ENCODE data around the gene JPT1.

JPT1 gene

DNA sequence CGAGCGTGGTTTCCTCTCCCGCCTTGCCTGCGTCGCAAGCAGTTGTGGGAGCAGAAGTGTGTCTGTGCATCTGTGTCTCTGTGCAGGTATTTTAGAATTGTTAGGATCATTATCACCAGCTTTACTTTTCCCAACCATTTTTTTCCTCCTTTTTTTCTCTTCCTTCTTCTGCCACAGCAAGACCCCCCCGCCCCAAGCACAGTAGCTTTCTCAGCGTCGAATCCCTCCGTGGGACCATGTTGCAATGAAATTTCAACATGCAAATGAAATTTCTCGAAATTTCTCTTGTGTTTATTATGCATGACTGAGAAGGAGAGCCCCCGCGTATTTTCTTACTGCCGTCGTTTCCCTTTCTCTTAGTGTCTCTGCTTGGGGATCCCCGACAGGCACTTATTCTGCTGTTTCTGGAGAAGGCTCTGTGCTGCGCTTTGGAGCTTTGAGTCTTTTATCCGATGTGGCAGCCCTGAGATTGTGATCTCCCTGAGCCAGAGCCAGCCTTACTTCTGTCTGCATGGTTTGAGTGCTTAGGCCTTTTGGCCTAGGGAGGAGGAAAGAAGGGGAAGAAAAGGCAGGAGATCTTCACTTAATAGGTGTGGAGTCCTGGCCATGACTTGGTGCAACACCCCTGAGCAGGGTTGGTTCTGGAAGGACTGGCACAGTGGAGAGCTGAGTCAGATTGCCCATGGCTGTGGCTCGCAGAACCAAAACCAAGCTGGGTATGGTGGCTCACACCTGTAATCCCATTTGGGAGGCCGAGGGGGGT is 39.6 kb downstream of the JPT1 start:
- no CpG with 5 or more reads among the region's 19 CpGs for WGBS (ENCODE audit: insufficient coverage, insufficient read length)
- no peak overlapping the region for H3K4me3 ChIP-seq (ENCODE audit: low read length)

GRCh38 chr17:75113798-75114551 is 40.3 kb downstream of the JPT1 start:
- WGBS (ENCODE audit: insufficient coverage, insufficient read length): no CpG with 5 or more reads among the region's 22 CpGs

More for the DNA sequence above, 39.6 kb downstream of the JPT1 start:
- no peaks in the 10 kb centered on the region for H3K36me3 ChIP-seq (ENCODE audit: control insufficient read depth, insufficient read depth, low read length)
- no peaks in the 10 kb centered on the region for H3K9me3 ChIP-seq (ENCODE audit: control insufficient read depth, insufficient read depth, low read length)
- no peaks in the 10 kb centered on the region for H3K4me1 ChIP-seq (ENCODE audit: control insufficient read depth, insufficient read depth, low read length)
- H3K27me3 ChIP-seq (ENCODE audit: control insufficient read depth, insufficient read depth, low read length): no peaks in the 10 kb centered on the region
- no peak overlapping the region for H3K27ac ChIP-seq (ENCODE audit: low read length)
- DNase-seq (ENCODE audit: low read depth, low spot score): no peak

DNA sequence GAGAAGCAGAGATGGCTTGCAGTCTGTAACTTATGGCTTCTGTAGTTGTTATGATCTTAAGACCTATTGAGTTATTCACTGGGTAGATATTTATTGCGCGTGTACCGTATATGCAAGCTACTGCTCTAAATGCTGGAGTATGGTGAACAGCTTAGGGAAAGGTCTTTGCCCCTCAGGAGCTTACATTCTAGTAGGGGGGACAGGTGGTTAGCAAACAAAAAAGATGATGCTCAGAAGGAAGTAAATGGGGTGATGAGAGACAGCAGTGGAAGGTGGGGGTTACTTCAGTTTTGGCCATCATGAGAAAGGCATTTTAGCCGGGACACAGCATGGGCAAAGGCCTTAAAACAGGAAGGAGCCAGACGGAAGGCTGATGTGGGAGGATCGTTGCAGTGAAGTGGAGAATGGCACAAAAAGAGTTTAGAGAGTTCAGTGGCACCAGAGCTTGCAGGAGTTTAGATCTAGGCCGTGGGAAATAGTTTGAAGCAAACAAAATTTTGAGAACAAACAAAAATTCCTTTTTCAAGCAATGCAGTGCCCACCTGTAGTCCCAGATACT is 42.5 kb downstream of the JPT1 start:
- H3K9me3 ChIP-seq (ENCODE audit: control insufficient read depth, insufficient read depth, low read length): no peaks in the 10 kb centered on the region
- no peaks in the 10 kb centered on the region for H3K4me1 ChIP-seq (ENCODE audit: control insufficient read depth, insufficient read depth, low read length)
- no CpG with 5 or more reads among the region's 7 CpGs for WGBS (ENCODE audit: insufficient coverage, insufficient read length)
- no peaks in the 10 kb centered on the region for H3K36me3 ChIP-seq (ENCODE audit: control insufficient read depth, insufficient read depth, low read length)
- no peak overlapping the region for H3K27ac ChIP-seq (ENCODE audit: low read length)
- H3K27me3 ChIP-seq (ENCODE audit: control insufficient read depth, insufficient read depth, low read length): no peaks in the 10 kb centered on the region
- no peak for DNase-seq (ENCODE audit: low read depth, low spot score)
- H3K4me3 ChIP-seq (ENCODE audit: low read length): no peak overlapping the region

More at GRCh38 chr17:75113798-75114551, 40.3 kb downstream of the JPT1 start:
- Histone ChIP-seq H3K27ac (ENCODE audit: low read length) (no peak overlapping the region), H3K36me3 (ENCODE audit: control insufficient read depth, insufficient read depth, low read length) (no peaks in the 10 kb centered on the region), H3K4me1 (ENCODE audit: control insufficient read depth, insufficient read depth, low read length) (no peaks in the 10 kb centered on the region), H3K9me3 (ENCODE audit: control insufficient read depth, insufficient read depth, low read length) (no peaks in the 10 kb centered on the region), H3K4me3 (ENCODE audit: low read length) (no peak overlapping the region), H3K27me3 (ENCODE audit: control insufficient read depth, insufficient read depth, low read length) (no peaks in the 10 kb centered on the region)
- DNase-seq (ENCODE audit: low read depth, low spot score): peak; percentile 90

GRCh38 chr17:75110234-75110937 is 43.9 kb downstream of the JPT1 start:
- H3K9me3 ChIP-seq (ENCODE audit: control insufficient read depth, insufficient read depth, low read length): no peaks in the 10 kb centered on the region
- WGBS (ENCODE audit: insufficient coverage, insufficient read length): no CpG with 5 or more reads among the region's 40 CpGs
- peak overlapping the region; percentile 72 for H3K4me3 ChIP-seq (ENCODE audit: low read length)
- no peaks in the 10 kb centered on the region for H3K27me3 ChIP-seq (ENCODE audit: control insufficient read depth, insufficient read depth, low read length)
- no peak for DNase-seq (ENCODE audit: low read depth, low spot score)
- no peaks in the 10 kb centered on the region for H3K4me1 ChIP-seq (ENCODE audit: control insufficient read depth, insufficient read depth, low read length)
- H3K27ac ChIP-seq (ENCODE audit: low read length): no peak overlapping the region
- H3K36me3 ChIP-seq (ENCODE audit: control insufficient read depth, insufficient read depth, low read length): no peaks in the 10 kb centered on the region

- no peaks in the 10 kb centered on the region for H3K36me3 ChIP-seq (ENCODE audit: control insufficient read depth, insufficient read depth, low read length)
- no CpG with 5 or more reads among the region's 68 CpGs for WGBS (ENCODE audit: insufficient coverage, insufficient read length)
- DNase-seq (ENCODE audit: low read depth, low spot score): no peak
- H3K27me3 ChIP-seq (ENCODE audit: control insufficient read depth, insufficient read depth, low read length): no peaks in the 10 kb centered on the region
- no peak within 1 kb of the TSS for H3K27ac ChIP-seq (ENCODE audit: low read length)
- no peaks in the 10 kb centered on the region for H3K9me3 ChIP-seq (ENCODE audit: control insufficient read depth, insufficient read depth, low read length)
- no peaks in the 10 kb centered on the region for H3K4me1 ChIP-seq (ENCODE audit: control insufficient read depth, insufficient read depth, low read length)
- H3K4me3 ChIP-seq (ENCODE audit: low read length): peak within 1 kb of the TSS; percentile 72
These were observed 44.7 kb downstream of the JPT1 start, which contains the start of gene ARMC7 for GRCh38 chr17:75109407-75110233. TSS of gene ARMC7 (plus strand) at chr17:75109969. CDS start at chr17:75110289, 320 bp downstream.

GRCh38 chr17:75109046-75109406 is 45.3 kb downstream of the JPT1 start:
- H3K9me3 ChIP-seq (ENCODE audit: control insufficient read depth, insufficient read depth, low read length): no peaks in the 10 kb centered on the region
- peak overlapping the region; percentile 72; the same call in 1 of the 2 replicates for H3K4me3 ChIP-seq (ENCODE audit: low read length)
- H3K36me3 ChIP-seq (ENCODE audit: control insufficient read depth, insufficient read depth, low read length): no peaks in the 10 kb centered on the region
- H3K27me3 ChIP-seq (ENCODE audit: control insufficient read depth, insufficient read depth, low read length): no peaks in the 10 kb centered on the region
- DNase-seq (ENCODE audit: low read depth, low spot score): no peak
- WGBS (ENCODE audit: insufficient coverage, insufficient read length): no CpG with 5 or more reads among the region's 22 CpGs
- H3K27ac ChIP-seq (ENCODE audit: low read length): no peak overlapping the region
- H3K4me1 ChIP-seq (ENCODE audit: control insufficient read depth, insufficient read depth, low read length): no peaks in the 10 kb centered on the region

DNA sequence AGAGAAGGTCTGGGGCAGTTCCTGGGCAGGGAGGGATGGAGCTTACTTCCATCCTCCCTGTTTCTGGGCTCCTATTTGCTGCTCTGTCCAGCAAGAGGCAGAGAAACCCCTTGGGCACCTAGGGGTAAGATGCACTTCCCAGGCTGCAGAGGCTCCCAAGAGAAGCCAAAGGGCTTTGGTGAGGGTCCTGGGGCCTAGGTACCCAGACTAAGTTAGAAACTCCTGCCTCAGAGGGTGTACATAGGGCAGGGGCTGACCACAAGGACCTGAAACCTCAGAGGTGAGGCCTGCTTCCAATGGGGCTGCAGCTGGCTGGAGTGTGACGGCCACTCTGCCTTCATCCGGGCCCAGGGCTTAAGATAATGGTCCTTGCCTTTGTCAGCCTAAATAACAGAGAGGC is 46.1 kb downstream of the JPT1 start:
- Histone ChIP-seq H3K4me1 (ENCODE audit: control insufficient read depth, insufficient read depth, low read length) (no peaks in the 10 kb centered on the region), H3K27me3 (ENCODE audit: control insufficient read depth, insufficient read depth, low read length) (no peaks in the 10 kb centered on the region), H3K27ac (ENCODE audit: low read length) (no peak overlapping the region), H3K36me3 (ENCODE audit: control insufficient read depth, insufficient read depth, low read length) (no peaks in the 10 kb centered on the region), H3K4me3 (ENCODE audit: low read length) (no peak overlapping the region), H3K9me3 (ENCODE audit: control insufficient read depth, insufficient read depth, low read length) (no peaks in the 10 kb centered on the region)
- DNase-seq (ENCODE audit: low read depth, low spot score): no peak
- WGBS (ENCODE audit: insufficient coverage, insufficient read length): no CpG with 5 or more reads among the region's 2 CpGs

DNA sequence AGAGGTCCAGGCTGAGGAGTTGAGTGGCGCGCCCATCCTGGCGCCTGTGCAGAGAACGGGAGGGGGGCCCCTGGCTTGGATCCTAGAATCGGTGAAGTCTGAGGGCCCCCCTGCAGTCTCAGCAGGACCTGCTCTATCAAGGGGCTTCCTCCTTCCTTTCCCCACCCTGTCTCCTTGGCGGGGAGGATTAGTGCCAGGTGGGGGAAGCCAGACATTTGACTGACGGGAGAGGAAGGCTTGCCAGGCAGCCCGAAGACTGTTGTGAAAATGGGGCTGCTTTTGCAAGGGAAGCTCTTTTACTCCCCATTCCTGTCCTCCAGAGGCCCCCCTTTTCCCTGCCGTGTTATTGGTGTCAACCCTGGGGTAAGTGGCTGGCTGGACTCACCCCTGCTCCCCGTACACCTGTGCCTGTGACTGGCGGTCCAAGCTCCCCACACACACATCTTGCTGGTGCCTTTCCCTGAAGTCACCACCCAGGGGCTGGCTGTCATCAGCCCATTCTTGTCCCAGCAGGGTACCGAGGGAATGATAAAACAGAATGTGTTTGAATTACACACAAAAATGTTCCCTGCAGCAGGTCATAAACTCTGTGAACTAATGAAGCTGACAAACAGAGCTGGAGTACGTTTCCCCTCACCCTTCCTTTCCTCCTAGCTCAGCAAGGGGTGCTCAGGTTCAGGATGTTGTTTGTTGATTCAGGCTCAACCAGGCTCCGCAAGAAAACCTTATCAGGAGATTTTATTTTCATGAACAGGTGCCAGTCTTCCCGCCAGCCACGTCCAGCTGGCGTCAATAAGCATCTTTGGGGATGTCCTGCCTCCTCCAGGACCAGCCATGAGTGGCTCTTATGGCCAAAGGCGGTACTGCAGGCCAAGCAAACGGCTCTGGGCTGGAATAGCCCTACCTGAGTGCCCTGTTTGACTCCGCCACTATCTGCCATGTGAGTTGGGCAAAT is 48.9 kb downstream of the JPT1 start:
- no peak for DNase-seq (ENCODE audit: low read depth, low spot score)

More for the DNA sequence above, 48.9 kb downstream of the JPT1 start:
- H3K27ac ChIP-seq (ENCODE audit: low read length): no peak overlapping the region
- H3K4me3 ChIP-seq (ENCODE audit: low read length): no peak overlapping the region
- WGBS (ENCODE audit: insufficient coverage, insufficient read length): no CpG with 5 or more reads among the region's 20 CpGs
- H3K9me3 ChIP-seq (ENCODE audit: control insufficient read depth, insufficient read depth, low read length): no peaks in the 10 kb centered on the region
- no peaks in the 10 kb centered on the region for H3K27me3 ChIP-seq (ENCODE audit: control insufficient read depth, insufficient read depth, low read length)
- H3K36me3 ChIP-seq (ENCODE audit: control insufficient read depth, insufficient read depth, low read length): peaks cover 3% of the 10 kb centered on the region
- no peaks in the 10 kb centered on the region for H3K4me1 ChIP-seq (ENCODE audit: control insufficient read depth, insufficient read depth, low read length)

All from iPS DF 6.9 (cell line).